Stimulated activated CD4-positive, alpha-beta T cell treated with anti-CD3 and anti-CD28 coated beads, TNF-alpha, amount 100 ng/mL, for 1 hour (primary cell): ENCODE measurements around the gene CACNA1G.

ENCODE experiments used
- DNase-seq, 3 donors: peaks; one replicate each; pipeline ENCODE4 v3.0.0-alpha.2; 2020; ENCODE audit warnings: low read depth in 3 of 3, low spot score in 1 of 3

CACNA1G gene

DNA sequence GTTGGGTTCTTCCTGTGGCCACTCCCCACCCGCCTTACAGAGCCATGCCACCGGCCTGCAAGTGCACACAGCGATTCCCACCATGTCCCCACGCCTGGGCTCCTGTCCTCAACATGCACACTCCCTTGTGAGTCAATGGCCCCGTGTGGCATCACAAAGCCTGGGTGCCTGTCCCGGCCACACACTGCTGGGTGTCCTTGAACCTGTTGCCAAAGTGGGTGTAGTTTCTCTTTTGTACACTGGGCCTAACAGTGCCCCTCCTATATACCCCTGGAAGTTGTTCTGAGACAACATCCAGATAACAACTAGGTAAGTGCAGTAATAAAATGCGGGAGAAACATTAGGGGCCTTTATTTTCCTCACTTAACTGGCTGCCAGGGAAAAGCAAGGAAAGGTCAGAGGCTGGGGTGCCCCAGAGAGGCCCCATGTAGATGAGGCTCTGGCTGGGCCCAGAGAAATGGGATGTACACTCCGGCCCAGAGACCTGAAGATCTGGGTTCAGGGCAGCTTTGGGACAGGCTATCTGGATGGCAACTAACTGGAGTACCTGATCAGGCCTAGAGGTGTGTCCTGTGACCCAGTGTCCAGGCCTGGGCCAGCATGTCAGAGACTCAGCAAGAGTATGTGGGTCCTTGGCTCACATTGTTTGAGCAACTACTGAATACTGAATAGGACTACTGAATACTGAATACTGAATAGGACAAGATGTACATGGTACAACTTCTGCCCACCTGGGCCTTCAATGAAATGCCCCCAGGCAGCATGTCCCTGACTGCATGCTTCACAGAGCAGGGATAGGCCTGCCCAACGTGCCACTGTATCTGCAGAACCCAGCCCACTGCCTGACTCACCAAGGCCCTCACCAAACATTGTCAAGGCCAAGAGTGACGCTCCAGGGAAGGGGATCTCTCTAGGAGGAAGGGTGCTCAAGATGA is 82.5 kb downstream of the CACNA1G start:
- no peak for DNase-seq

DNA sequence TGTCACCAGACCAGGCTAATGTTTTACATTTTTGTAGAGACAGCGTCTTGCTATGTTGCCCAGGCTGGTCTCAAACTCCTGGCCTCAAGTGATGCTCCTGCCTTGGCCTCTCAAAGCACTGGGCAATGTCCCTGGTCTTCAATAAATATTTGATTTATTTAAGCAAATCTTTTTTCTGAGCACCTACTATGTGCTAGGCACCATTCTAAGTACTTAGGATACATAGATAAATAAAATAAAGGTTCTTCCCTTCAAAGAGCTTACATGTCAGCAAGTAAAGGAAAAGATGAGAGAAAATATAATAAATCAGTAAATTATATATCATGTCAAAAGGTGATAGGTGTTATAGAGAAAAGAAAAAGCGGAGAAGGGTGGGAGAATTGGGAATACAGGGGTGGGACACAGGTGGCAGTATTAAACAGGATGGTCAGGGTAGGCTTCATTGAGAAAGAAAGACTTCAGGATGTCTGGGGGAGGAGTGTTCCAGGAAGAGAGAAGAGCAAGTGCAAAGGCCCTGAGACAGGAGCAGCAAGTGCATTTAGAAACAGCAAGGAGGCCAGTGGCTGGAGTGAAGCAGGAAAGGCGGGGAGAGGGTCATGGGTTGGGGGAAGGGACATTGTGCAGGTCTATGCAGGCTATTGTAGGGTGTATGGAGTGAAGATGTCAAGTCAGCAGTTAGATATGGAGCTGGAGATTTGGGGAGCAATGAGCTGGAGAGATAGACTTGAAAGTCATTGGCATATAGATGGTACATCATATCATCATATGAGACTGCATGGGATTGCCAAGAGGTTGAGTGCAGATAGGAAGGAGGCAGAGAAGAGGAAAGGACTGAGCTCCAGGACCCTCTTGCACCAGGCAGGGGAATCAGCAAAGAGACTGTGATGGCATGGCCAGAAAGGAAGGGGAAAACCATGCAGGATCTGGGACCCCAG is 85.5 kb downstream of the CACNA1G start:
- no peak for DNase-seq

DNA sequence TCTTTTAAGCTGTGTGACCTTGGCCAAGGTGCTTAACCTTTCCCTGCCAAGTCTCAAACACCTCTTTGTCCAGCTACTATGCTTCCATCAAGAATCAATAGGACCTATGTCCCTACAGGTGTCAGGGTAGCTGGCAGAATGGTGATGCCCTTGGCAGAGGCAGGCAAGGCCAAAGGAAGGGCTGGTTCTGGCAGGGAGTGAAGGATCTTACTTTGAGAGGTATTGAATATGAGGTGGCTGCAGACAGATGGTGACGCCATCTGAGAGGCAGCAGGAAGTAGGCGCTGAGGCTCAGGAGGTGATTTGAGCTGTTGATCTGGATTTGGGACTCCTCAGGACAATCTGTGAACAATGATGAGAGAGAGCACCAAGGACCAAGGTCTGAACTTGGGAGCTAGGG is 86.7 kb downstream of the CACNA1G start:
- no peak for DNase-seq

- DNase-seq: no peak
Measured at GRCh38 chr17:50649042-50649908, 88.8 kb downstream of the CACNA1G start.

GRCh38 chr17:50651661-50652060 is 91.1 kb downstream of the CACNA1G start:
- DNase-seq: no peak

DNA sequence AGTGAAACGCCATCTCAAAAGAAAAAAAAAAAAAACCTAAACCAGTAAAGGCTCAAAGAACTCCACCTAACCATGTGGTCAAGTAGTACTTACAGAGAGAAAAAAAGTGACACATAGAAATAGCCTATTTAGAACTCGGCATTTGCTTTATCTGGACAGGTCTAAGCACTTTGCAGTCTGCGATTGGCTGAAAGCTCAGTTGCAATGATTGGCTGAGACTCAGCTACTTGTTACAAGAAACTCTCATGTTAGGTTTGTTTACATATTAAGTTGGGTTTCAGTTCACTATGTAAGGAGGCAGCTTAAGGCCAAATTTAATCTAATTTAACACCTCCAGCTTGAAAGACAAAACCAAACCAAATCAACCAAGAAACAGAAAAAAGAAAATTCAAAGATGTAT is 93.2 kb downstream of the CACNA1G start:
- DNase-seq: no peak

DNA sequence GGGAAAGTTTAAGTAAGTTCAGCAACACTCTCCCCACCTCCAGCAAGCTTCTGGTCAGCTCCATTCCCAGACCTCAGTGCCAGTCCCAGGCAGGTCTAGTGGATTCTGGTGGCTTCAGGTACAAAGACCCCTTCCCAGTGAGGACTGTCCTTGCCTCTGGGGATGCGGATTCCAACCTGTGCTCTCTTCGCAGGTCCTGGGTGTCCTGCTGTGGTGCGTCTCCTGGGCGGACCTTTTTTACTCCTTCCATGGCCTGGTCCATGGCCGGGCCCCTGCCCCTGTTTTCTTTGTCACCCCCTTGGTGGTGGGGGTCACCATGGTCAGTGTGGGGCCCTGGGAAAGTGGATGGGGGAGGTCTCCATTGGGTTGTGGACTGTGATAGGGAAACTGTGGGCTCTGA is 96.0 kb downstream of the CACNA1G start:
- no peak for DNase-seq

DNA sequence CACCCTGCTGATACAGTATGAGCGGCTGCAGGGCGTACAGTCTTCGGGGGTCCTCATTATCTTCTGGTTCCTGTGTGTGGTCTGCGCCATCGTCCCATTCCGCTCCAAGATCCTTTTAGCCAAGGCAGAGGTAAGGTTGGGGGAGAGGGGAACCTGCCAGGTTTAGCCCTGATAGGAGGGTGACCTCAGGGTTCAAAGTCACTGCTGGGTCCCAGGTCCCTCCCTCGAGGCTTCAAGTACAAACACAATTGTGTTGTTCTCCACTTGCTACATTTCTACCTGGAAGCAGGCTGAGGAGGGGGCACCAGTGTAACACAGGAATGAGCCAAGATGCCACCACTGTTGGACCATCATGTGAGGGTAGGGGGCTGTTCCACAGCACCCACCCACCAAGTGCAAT is 96.5 kb downstream of the CACNA1G start:
- DNase-seq: no peak

DNA sequence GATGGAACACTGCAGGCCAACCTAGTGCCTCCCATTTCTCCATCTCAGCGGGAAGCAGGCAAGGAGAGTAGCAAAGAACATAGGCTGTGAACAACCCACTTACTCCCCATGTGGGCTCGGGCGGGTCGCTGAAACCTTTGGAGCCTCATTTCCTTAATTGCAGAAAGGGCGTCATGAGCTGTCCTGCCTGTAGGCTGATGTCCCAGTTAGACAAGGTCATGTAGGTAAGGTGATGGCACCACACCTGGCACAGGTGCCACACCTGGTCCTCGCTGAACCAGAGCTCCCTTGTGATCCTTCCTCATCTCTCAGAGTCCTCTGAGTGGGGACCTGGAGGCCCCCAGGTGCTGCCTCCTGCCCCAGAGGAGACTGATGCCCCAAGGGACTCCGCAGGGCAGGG is 97.1 kb downstream of the CACNA1G start:
- no peak for DNase-seq

- DNase-seq: no peak
Measured at GRCh38 chr17:50658616-50659015, 98.1 kb downstream of the CACNA1G start.

GRCh38 chr17:50659179-50659578 is 98.7 kb downstream of the CACNA1G start:
- DNase-seq: no peak

- no peak for DNase-seq
Measured at GRCh38 chr17:50660042-50660886, 99.7 kb downstream of the CACNA1G start.

- DNase-seq: no peak
Measured at GRCh38 chr17:50660887-50661345, 100.4 kb downstream of the CACNA1G start.

DNA sequence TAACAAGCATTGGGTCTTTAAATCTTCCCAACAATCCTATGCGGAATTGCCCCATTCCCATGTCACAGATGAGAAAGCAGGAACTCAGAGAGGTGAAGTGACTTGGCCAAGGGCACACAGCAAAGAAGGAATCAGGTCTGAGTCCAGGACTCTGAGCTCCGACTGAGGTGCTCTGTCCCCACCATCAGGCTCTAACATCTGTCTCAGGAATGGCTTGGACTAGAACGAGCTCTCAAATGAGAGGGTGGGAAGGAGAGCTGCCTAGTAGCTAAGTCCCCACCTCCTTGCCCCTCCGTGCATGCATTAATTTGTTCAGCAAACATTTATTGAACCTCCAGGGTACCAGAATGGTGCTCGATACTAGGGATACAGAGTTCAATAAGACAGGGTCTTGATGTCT is 100.8 kb downstream of the CACNA1G start:
- DNase-seq: no peak

- DNase-seq: no peak
Measured at GRCh38 chr17:50661795-50662391, 101.4 kb downstream of the CACNA1G start.

- no peak for DNase-seq
Measured at GRCh38 chr17:50662632-50663225, 102.2 kb downstream of the CACNA1G start.

DNA sequence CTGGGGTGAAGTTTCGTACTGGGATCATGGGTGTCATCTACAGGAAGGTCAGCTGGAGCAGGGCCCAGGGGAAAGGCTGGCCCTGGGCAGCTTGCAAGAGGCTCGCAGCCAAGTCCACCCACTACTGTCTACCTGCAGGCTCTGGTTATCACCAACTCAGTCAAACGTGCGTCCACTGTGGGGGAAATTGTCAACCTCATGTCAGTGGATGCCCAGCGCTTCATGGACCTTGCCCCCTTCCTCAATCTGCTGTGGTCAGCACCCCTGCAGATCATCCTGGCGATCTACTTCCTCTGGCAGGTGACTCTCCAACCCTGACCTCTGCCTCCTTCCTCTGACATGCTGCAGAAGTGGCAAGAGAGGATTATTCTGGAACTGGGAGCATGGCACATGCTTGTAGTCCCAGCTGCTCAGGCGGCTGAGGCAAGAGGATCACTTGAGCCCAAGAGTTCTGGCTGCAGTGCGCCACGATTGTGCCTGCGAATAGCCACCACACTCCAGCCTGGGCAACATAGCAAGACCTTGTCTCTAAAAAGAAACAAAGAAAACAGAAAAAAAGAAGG is 103.4 kb downstream of the CACNA1G start:
- DNase-seq: no peak

DNA sequence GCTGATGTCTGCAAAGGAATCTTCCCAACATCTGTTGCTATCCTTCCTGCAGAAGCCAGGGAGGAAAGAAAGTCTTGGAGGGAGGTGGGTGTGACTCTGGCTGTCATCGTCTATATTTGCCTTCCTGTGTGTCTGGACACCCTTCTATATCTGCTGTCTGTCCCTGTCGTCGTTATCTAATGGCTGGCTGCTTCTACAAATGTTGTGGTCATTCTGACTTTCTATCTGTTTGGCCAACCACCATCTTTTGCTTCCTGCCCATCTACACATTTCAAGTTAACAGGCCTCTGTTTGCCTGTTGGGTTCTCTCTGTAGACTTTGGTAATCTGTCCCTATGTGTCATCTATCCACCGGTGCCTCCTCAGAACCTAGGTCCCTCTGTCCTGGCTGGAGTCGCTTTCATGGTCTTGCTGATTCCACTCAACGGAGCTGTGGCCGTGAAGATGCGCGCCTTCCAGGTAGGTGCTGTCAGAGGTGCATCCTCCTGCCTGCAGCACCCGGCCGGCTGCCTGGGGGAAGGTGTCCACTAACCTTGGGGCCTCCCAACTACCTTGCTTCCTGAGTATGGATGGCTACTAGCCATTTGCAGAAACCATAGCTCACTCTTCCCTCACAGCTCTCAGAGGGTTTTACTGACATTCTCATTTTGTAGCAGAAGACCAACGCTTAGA is 104.4 kb downstream of the CACNA1G start:
- DNase-seq: no peak
